Liver (tissue), 3 donors: ENCODE results near the gene GUK1.

Experiments used
- EGR1 ChIP-seq, 2 donors: IDR thresholded peaks; 2 replicates each; pipeline ENCODE4 v1.6.1; 2016 to 2018; ENCODE audit warnings: antibody characterized with exemption in 2 of 2, low read depth in 2 of 2
- FOXA1 ChIP-seq: IDR thresholded peaks from 2 replicates; pipeline ENCODE4 v1.6.1; 2016; ENCODE audit warnings: antibody characterized with exemption
- GABPA ChIP-seq, 2 donors: IDR thresholded peaks in 1 of 2; conservative IDR thresholded peaks in 1 of 2; 2 replicates each; pipeline ENCODE4 v1.6.1; 2016; ENCODE audit warnings: antibody characterized with exemption in 2 of 2, mild to moderate bottlenecking in 1 of 2, moderate library complexity in 1 of 2
- JUND ChIP-seq, 2 donors: IDR thresholded peaks; 2 replicates each; pipeline ENCODE4 v1.6.1; 2016; ENCODE audit warnings: antibody characterized with exemption in 2 of 2
- MAX ChIP-seq: IDR thresholded peaks from 2 replicates; pipeline ENCODE4 v1.6.1; 2016; ENCODE audit warnings: antibody characterized with exemption
- NR2F2 ChIP-seq: IDR thresholded peaks from 2 replicates; pipeline ENCODE4 v1.6.1; 2016; ENCODE audit warnings: antibody characterized with exemption
- RAD21 ChIP-seq, 2 donors: IDR thresholded peaks; 2 replicates each; pipeline ENCODE4 v1.6.1; 2016; ENCODE audit warnings: antibody characterized with exemption in 2 of 2, mild to moderate bottlenecking in 2 of 2
- RXRA ChIP-seq, 2 donors: IDR thresholded peaks; 2 replicates each; pipeline ENCODE4 v1.6.1; 2017 to 2018; ENCODE audit warnings: antibody characterized with exemption in 2 of 2, mild to moderate bottlenecking in 1 of 2
- TAF1 ChIP-seq: conservative IDR thresholded peaks from 2 replicates; pipeline ENCODE4 v1.6.1; 2016; ENCODE audit warnings: antibody characterized with exemption, mild to moderate bottlenecking
- YY1 ChIP-seq: IDR thresholded peaks from 2 replicates; pipeline ENCODE4 v1.6.1; 2016; ENCODE audit warnings: antibody characterized with exemption, mild to moderate bottlenecking
- TF ChIP-seq, protein P1 (sequence below): fragments of 150-350 bp; IDR thresholded peaks from 2 replicates; pipeline ENCODE4 v1.5.1; 2017; ENCODE audit warnings: improper control_type of control experiment, low read depth, low read length; ENCODE audit not compliant: missing input control
- TF ChIP-seq, protein P2 (sequence below): IDR thresholded peaks from 2 replicates; pipeline ENCODE4 v1.6.1; 2016; ENCODE audit warnings: antibody characterized with exemption, mild to moderate bottlenecking
- TF ChIP-seq, protein P3 (sequence below): IDR thresholded peaks from 2 replicates; pipeline ENCODE4 v1.6.1; 2016; ENCODE audit warnings: antibody characterized with exemption
- TF ChIP-seq, protein P4 (sequence below): IDR thresholded peaks from 2 replicates; pipeline ENCODE4 v1.6.1; 2016; ENCODE audit warnings: antibody characterized with exemption
- donor health status: healthy.
- donor health status: healthy.

DNA sequence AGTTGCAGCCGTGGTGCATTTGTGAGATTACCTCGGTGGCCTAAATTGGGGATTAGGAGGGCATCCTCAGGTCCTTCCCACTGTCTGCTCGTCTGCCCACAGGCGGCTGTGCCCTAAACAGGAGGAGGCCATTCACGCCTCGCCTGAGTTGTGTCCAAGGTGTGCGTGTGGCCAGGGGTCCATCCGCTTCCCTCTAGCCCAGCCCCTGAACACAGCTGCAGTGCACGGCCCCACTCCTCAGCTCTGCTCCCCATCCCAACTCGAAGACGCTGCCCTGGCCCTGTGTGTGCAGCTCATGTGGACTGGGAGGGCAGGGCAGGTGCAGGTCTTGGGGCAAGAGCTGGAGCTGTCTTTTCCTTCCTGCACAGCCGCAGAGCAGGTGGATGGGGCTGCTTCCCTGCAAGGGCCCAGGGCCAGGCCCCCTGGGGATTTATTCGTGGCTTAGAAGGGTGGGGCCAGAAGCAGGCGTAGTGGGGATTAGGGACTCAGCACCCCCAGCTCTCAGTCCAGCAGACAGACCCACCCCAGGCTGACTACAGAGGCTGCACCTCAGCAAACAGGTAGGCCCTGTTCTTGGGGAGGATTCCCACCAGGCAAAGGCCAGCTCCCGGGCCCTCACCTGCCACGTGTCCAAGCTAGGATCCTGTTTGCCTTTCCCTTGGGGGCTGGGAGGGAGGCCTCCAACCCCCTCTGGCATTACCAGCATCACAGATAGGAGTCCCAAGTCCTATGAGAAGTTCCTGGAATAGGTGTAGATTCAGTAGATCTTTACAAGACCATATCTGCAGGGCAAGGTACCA lies 4.3 kb downstream of the GUK1 start:
- TF ChIP-seq, protein P1, sequence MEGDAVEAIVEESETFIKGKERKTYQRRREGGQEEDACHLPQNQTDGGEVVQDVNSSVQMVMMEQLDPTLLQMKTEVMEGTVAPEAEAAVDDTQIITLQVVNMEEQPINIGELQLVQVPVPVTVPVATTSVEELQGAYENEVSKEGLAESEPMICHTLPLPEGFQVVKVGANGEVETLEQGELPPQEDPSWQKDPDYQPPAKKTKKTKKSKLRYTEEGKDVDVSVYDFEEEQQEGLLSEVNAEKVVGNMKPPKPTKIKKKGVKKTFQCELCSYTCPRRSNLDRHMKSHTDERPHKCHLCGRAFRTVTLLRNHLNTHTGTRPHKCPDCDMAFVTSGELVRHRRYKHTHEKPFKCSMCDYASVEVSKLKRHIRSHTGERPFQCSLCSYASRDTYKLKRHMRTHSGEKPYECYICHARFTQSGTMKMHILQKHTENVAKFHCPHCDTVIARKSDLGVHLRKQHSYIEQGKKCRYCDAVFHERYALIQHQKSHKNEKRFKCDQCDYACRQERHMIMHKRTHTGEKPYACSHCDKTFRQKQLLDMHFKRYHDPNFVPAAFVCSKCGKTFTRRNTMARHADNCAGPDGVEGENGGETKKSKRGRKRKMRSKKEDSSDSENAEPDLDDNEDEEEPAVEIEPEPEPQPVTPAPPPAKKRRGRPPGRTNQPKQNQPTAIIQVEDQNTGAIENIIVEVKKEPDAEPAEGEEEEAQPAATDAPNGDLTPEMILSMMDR, result no peak
- TF ChIP-seq YY1 (no peak), JUND (IDR thresholded peaks at IDR 0.05) (no peak), MAX (no peak), RAD21 (IDR thresholded peaks at IDR 0.05) (no peak), TAF1 (no peak), NR2F2 (no peak), RXRA (IDR thresholded peaks at IDR 0.05) (no peak), GABPA (IDR thresholded peaks at IDR 0.05 in 1 of 2, conservative IDR thresholded peaks at IDR 0.05 in 1 of 2) (no peak), FOXA1 (no peak), EGR1 (IDR thresholded peaks at IDR 0.05; ENCODE audit: low read depth in 2 of 2) (no peak)
- TF ChIP-seq, protein P2, sequence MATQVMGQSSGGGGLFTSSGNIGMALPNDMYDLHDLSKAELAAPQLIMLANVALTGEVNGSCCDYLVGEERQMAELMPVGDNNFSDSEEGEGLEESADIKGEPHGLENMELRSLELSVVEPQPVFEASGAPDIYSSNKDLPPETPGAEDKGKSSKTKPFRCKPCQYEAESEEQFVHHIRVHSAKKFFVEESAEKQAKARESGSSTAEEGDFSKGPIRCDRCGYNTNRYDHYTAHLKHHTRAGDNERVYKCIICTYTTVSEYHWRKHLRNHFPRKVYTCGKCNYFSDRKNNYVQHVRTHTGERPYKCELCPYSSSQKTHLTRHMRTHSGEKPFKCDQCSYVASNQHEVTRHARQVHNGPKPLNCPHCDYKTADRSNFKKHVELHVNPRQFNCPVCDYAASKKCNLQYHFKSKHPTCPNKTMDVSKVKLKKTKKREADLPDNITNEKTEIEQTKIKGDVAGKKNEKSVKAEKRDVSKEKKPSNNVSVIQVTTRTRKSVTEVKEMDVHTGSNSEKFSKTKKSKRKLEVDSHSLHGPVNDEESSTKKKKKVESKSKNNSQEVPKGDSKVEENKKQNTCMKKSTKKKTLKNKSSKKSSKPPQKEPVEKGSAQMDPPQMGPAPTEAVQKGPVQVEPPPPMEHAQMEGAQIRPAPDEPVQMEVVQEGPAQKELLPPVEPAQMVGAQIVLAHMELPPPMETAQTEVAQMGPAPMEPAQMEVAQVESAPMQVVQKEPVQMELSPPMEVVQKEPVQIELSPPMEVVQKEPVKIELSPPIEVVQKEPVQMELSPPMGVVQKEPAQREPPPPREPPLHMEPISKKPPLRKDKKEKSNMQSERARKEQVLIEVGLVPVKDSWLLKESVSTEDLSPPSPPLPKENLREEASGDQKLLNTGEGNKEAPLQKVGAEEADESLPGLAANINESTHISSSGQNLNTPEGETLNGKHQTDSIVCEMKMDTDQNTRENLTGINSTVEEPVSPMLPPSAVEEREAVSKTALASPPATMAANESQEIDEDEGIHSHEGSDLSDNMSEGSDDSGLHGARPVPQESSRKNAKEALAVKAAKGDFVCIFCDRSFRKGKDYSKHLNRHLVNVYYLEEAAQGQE, result no peak
- TF ChIP-seq, protein P3, sequence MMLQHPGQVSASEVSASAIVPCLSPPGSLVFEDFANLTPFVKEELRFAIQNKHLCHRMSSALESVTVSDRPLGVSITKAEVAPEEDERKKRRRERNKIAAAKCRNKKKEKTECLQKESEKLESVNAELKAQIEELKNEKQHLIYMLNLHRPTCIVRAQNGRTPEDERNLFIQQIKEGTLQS, result no peak
- TF ChIP-seq, protein P4, sequence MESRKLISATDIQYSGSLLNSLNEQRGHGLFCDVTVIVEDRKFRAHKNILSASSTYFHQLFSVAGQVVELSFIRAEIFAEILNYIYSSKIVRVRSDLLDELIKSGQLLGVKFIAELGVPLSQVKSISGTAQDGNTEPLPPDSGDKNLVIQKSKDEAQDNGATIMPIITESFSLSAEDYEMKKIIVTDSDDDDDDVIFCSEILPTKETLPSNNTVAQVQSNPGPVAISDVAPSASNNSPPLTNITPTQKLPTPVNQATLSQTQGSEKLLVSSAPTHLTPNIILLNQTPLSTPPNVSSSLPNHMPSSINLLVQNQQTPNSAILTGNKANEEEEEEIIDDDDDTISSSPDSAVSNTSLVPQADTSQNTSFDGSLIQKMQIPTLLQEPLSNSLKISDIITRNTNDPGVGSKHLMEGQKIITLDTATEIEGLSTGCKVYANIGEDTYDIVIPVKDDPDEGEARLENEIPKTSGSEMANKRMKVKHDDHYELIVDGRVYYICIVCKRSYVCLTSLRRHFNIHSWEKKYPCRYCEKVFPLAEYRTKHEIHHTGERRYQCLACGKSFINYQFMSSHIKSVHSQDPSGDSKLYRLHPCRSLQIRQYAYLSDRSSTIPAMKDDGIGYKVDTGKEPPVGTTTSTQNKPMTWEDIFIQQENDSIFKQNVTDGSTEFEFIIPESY, result no peak
